Kidney capillary endothelial cell (primary cell): Measurements from ENCODE around the gene ESAM.
A peak's percentile ranks its signal among the peaks of the same experiment; 100 is the strongest.

Experiments used
- DNase-seq: peaks from one replicate; pipeline ENCODE4 v3.0.0-alpha.2; 2018; ENCODE audit warnings: low spot score

Gene ESAM

DNA sequence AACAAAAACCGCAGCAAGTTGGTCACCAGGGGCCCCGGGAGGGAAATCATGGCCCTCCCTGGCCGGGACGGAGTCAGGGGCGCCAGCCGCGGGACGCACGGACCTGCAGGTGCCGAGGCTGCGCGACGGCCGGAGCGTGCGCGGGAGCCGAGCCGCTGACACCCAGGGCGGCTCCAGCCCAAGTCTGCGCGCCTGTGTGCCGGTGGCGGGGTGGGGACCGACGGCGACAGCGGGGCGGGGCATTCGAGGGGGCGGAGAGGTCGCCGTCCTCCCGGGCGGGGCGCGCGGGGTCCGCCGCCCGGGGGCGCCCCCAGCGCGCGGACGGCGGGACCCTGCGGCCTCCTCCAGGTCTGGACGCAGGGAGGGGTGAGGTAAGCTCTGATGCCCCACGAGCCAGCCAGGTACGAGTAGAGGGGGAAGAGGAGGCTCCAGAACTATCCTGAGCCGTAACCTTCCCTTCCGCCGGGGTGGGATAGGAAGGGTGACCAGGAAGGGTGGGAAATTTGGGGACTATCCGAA lies at the start of gene ESAM:
Gene ESAM, minus strand, starts transcription at position 186 of the 519 bp plus-strand sequence. Its CDS starts 136 bp downstream, at position 50.
- DNase-seq, result no peak

DNA sequence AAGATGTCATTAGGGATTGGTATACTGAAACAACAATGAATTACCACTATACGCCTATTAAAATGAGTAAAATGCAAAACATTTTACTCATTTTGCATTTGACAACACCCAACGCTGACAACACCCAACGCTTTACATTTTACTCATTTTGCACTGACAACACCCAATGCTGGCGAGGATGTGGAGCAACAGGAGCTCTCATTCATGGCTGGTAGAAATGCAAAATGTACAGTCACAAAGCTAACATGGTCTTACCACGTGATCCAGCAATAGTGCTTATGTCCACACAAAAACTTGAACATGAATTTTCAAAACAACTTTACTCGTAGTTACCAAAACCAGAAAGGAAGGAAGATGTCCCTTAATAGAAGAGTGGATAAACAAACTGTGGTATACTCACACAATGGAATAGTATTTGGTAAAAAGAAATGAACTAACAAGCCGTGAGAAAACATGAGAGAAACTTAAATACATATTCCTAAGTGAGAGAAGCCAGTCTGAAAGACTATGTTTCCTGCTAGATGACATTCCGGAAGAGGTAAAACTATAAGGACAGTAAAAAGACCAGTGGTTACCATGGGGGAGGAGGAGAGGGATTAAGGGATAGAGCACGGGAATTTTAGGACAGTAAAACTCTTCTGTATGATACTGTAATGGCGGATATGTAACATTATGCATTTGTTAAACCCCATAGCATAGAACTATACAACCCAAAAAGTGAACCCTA lies 49.5 kb upstream of the ESAM start:
- DNase-seq, result no peak

DNA sequence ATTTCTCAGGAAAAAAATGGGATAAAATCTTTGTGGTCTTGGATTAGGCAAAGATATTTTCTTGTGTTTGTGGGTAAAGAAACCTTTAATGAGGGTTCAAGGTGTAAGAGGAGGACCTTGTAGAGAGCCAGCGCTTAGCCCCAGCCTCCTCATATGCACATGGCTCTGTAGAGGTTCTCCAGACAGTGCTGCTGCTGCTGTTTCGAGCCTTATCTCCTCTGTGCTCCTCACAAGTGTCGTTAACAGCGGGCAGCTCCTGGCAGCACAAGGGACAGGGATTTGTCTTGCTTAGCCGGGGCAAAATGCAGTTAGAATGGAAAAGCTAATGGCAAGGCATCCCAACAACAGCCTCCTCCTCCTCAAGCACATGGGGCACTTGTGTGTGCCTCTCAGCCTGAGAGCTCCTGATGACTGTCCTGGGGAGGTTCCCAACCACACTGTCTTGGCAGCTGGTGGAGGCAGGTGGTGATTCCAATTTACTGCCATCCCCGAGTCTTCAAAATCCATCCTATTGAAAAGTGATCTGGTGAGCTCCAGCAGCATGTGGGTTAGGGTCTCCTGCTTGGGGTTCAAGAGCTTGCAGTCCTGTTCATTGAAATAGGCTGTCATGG lies 45.7 kb upstream of the ESAM start:
- no peak for DNase-seq

DNA sequence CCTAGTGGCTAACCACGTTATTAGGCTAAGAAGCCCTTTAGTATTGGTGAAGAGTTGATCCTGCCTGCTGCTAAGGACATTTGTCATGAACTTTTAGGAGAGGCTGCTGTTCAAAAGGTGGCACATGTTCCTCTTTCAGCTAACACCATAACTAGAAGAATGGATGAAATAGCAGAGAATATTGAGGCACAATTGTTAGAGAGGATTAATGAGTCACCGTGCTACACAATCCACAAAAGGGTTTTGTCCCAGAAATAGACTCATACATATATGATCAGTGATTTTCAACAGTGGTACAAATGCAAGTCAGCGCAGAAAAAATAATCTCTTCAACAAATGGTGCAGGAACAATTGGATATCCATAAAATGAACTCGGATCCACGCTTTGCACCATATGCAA lies 45.1 kb upstream of the ESAM start:
- DNase-seq, result no peak

DNA sequence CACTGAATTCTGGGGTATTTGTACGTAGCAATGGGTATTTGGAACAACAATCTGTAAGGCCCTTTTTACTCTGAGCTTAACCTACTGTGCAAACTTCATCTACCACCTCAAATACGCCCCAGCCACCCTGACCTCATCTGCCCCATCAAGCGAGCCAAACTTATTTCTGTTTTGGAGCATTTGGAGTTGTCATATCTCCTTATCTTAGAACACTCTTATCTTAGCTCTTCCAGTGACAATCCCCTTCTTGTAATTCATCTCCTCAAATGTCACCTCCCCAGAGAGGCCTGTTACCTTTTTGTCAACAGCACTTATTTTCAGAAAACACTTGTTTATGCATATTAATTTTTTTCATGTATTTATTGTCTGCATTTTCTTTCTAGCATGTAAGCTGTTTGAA lies 42.8 kb upstream of the ESAM start:
- DNase-seq, result no peak

DNA sequence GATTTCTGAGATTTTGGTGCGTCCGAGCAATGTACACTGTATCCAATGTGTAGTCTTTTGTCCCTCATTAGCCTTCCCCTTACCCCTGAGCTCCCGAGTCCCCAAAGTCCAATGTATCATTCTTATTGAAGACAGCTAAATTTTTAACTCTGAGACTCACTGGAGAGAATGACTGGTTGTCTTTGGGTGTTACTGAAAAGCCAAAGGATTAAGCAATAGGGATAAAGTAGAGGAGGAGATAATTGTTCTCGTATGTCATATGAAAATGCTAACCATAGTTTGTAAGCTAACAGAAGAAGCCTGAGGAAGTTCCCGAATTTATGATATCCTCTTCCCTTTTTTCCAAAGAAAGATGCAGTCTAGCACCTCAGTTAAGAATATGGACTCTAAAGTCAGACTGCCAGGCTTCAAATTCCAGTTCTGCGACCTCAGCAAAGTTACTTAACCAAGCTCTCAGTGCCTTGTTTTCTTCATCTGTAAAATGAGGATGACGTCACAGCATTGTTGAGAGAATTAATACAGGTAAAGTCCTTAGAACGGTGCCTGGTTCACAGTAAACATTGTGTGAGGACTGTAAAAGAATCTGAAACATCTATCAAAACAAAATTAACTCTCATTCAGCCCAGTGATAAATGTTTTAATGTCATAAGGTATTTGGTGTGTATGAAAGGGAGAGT lies 39.7 kb upstream of the ESAM start:
- no peak for DNase-seq

DNA sequence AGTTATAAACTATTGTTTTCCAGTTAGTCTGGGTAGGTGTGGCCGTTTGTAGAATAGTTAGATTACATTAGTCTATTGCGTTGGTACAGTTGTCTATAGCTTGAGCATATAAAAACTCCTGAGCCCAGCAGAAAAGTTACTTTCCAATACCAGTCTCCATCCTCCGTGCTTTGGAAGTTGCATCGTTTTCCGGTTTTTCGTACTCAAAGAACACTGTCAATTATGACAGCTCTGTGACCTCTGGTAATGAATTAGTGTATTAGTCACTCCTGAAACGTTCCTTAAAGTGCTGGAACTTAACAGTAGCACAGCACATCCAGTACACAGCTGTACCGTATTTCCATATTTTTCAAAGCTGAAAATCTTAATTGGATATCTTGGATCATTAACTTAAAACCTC lies 38.9 kb upstream of the ESAM start:
- DNase-seq, result peak; percentile 70

- DNase-seq, result peak; percentile 70
These were observed 38.3 kb upstream of the ESAM start, which contains the start of gene MSANTD2 for GRCh38 chr11:124800226-124800929. Gene MSANTD2, minus strand, starts transcription at chr11:124800406. Its CDS starts 26 bp downstream, at chr11:124800380.

DNA sequence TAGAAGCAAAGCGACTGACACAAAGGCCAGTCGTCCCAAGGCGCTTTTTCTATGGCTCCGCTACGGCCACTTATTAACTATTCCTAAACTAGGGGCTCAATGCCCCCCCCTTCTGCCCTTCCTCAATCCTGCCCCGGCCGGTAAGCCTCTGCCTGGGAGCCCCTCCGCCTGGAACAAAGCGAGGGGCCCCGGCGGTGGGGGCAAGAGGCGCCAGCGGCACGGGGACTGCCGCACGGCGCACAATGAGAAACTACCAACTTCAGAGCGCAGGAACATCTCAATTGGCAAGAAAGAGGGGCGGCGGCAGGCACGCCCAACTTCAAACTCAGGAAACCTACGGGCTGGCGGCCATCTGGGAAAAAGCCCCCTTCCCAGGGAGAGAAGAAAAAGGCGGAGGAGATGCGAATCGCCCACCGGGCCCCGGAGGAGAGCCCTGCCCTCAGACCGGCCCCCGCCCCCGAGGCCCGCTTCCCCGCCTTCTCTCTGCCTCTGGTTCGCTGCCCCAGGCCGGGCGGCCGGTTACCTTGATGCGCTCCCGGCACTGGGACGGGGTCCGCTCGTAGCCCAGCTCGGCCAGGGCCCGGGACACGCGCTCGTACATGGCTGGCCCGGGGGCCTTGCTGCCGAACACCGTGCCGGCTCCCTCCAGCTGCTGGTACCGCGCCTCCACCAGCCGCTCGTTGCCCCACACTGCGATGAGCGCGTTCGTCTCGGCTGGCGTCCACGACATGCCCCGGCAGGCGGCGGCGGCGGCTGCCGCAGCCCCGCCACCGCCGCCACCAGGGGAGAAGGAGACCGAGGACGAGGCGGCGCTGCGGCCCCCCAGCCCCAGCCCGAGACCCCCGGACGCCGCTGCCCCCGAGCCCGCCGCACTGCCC lies 37.5 kb upstream of the ESAM start:
- peak; percentile 34 for DNase-seq

- peak; percentile 60 for DNase-seq
These were observed 36.9 kb upstream of the ESAM start for GRCh38 chr11:124798991-124799347.

DNA sequence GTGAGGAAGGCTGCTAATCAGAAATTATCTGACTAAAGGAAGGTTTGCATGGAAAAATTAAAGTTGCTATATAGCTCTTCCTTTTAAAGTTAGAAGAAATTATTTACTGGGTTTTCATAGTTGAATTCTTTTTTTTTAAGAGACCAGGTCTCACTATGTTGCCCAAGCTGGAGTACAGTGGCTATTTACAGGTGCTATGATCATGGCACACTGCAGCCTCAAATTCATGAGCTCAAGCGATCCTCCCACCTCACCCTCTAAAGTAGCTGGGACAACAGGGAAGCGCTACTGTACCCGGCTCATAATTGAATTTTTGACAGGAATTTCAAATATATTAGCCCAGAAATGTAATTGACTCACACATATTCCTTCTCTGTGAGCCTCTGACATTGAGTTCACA lies 34.2 kb upstream of the ESAM start:
- DNase-seq, result no peak

DNA sequence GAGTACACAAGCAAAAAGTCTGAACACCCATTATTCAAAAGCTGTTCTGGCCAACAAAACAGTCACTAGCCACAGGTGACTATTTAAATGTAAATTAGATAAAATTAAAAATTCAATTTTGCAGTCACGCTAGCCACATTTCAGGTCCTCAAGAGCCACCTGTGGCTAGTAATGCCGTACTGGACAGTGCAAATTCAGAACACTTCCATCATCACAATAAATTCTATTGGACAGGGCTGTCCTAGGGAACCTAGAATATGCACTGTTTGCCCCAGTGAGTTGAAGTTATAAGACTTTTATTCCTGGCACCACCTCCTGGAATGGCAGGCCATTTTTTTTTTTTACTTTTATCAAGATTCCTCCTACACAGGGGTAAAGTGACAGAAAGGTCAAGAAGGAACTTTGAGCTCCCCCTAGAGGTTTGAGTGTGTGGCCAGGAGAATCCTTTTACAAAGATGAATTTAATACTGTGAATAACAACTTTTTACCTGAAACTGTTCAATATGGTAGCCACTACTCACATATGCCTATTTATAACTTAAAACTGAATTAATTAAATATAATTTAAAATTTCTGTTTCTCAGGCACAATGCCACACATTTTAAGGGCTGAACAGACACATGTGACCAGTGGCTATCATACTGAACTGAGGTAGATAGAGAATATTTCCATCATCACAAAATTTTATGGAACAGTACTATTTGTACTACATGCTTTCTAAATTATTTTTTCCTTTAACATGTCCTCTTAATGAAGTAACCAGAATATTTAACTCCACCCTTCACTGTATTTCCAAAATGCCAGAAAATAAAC lies 31.6 kb upstream of the ESAM start:
- peak; percentile 58 for DNase-seq

DNA sequence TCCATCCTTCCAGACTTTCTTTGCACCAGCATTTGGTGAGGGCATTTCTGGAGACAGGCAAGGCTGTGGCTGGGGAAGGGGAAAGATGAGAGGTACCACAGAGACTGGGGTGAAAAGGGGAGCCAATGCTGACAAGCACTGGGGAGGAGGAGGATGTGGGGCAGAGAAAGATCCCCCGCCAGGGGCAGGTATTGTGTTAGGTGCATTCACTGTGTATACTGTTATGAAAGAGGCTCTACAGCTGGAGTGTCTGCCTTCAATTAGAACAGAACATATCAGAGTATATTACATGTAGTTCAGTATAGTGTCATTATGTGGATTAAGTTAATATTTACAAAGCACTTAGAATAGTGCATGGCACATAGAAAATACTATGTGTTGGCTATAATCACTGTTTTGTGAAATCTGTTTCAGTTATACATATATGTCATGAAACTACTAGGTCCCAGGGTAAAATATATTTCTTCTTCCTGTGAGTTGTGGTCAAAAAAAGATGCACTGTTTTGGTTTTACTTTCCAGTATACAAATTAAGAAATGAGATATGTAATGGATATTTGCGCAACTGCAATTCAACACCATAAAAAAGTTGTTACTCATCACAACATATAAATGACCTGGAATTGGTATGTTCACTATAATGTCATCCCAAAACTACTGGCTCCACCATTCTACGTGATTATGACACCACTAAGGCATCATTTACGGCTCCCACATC lies 29.7 kb upstream of the ESAM start:
- DNase-seq, result no peak

DNA sequence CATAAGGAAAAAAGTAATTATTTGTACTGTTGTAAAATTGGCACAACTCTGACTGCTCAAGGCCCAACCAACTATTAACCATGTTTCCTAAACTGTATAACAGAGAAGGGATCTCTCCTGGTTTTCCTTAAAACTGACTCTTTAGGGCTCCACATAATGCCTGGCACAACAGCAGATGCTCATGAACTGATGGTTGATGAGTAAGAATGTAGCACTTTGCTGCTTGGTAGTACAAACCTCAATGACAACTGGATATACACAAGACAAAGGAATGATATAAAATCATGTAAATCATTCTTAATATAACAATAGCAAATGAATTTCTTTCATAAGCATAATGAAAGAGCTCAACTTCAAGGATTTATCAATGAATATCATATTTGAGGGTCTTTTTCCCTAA lies 26.4 kb upstream of the ESAM start:
- DNase-seq, result no peak

- DNase-seq, result no peak
These were observed 22.0 kb upstream of the ESAM start for GRCh38 chr11:124784051-124784450.

DNA sequence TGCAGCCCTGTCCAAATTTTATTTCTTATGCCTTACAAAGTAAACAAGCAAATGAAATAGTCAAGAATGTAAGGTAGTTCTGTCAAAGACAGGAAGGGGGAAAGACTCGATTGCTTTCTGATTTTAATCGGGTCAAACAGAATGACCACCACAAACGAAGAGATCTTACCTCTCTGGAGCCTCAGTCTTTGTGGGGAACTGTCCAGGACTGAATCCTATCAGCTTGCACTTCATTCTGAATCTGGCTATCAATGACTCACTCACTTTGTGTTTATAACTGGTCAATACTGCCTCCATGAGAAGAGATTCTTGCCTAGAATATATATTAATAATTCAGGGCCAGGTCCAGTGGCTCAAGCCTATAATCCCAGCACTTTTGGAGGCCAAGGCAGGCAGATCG lies 20.9 kb upstream of the ESAM start:
- DNase-seq, result no peak

DNA sequence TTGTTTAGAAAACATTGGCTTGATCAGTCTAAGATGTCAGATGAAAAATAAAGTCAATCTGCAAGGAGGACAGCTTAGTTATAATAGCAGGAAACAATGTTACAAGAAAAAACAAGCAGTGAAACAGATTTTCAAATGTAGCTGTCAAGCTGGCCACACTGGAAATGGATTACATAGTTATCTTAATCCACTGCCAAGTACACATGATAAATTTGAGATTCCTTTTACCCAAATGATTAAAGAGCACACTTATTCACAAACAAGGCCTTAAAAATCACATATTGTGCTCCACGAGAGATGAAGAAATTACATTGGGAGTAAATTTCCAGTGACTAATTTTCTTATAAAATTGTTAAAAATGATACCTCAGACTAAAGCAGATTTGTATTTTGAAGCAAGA lies 17.5 kb upstream of the ESAM start:
- DNase-seq, result no peak

GRCh38 chr11:124778281-124778680 lies 16.2 kb upstream of the ESAM start:
- DNase-seq, result no peak

- no peak for DNase-seq
These were observed 15.0 kb upstream of the ESAM start for GRCh38 chr11:124776865-124777645.
